Gastroesophageal sphincter (tissue), 3 donors: ENCODE data around the gene CCDC85A.

Source experiments
- EP300 ChIP-seq: sonication (generic); formaldehyde crosslinking; IDR thresholded peaks from one replicate; pipeline ENCODE4 v1.6.1; 2017; ENCODE audit warnings: antibody characterized with exemption, mild to moderate bottlenecking
- POLR2A ChIP-seq, 2 donors: fragments of 450-650 bp; IDR thresholded peaks; one replicate each; pipeline ENCODE4 v1.6.1; 2017; ENCODE audit warnings: antibody characterized with exemption in 2 of 2, mild to moderate bottlenecking in 2 of 2, moderate library complexity in 1 of 2
- POLR2AphosphoS5 ChIP-seq: sonication (generic); formaldehyde crosslinking; IDR thresholded peaks from one replicate; pipeline ENCODE4 v1.6.1; 2017; ENCODE audit warnings: antibody characterized with exemption
- TF ChIP-seq, protein P1 (sequence below), 4 experiments: fragments of 200-600 bp in 2 of 4; fragments of 450-650 bp in 2 of 4; sonication (generic) in 1 of 4; IDR thresholded peaks; one replicate each; pipeline ENCODE4 v1.5.1; 2017 to 2019; ENCODE audit warnings: antibody characterized with exemption in 4 of 4, mild to moderate bottlenecking in 2 of 4, moderate library complexity in 2 of 4

DNA sequence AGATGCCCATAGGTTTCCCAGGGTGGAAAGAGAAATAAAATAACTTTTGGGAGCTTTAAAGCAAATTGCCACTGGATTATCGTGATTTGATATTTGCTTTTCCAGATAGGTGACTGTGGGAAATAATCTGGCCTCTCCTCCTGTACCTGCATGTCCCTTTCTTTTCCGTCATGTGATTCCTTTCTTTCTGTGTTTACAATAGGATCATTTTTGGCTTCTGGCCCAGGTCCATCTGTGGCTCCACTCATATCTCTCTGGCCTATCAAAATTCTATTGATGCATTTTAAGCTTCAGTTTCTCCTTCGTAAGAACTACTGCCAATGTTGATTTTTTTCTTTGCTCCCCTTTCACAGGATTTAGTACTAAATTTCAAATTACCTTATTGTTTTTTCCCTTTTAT is 153.6 kb downstream of the CCDC85A start:
- TF ChIP-seq, protein P1, sequence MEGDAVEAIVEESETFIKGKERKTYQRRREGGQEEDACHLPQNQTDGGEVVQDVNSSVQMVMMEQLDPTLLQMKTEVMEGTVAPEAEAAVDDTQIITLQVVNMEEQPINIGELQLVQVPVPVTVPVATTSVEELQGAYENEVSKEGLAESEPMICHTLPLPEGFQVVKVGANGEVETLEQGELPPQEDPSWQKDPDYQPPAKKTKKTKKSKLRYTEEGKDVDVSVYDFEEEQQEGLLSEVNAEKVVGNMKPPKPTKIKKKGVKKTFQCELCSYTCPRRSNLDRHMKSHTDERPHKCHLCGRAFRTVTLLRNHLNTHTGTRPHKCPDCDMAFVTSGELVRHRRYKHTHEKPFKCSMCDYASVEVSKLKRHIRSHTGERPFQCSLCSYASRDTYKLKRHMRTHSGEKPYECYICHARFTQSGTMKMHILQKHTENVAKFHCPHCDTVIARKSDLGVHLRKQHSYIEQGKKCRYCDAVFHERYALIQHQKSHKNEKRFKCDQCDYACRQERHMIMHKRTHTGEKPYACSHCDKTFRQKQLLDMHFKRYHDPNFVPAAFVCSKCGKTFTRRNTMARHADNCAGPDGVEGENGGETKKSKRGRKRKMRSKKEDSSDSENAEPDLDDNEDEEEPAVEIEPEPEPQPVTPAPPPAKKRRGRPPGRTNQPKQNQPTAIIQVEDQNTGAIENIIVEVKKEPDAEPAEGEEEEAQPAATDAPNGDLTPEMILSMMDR (IDR thresholded peaks at IDR 0.05): no peak
- TF ChIP-seq POLR2AphosphoS5 (no peak), EP300 (no peak), POLR2A (IDR thresholded peaks at IDR 0.05) (no peak)
